ENCODE results near the gene KIF26A.

- no peak for TF ChIP-seq CTCF (conservative IDR thresholded peaks at IDR 0.05; ENCODE audit: low read depth in 2 of 2)
- TF ChIP-seq POLR2AphosphoS5 (IDR thresholded peaks at IDR 0.05; ENCODE audit: low read depth) = no peak
- no peak for TF ChIP-seq EZH2 (IDR thresholded peaks at IDR 0.05; ENCODE audit: low read depth, unreplicated experiment)
- no peak for TF ChIP-seq NANOG (IDR thresholded peaks at IDR 0.05; ENCODE audit: borderline replicate concordance)
- TF ChIP-seq REST (IDR thresholded peaks at IDR 0.05; ENCODE audit: unreplicated experiment) = no peak
- no peak for TF ChIP-seq ETS1 (IDR thresholded peaks at IDR 0.05)
- no peak for TF ChIP-seq EZH2phosphoT487 (IDR thresholded peaks at IDR 0.05; ENCODE audit: unreplicated experiment)
- TF ChIP-seq ZNF114 (CRISPR knock-in tag; IDR thresholded peaks at IDR 0.05) = no peak
- no peak for TF ChIP-seq CREB1 (CRISPR knock-in tag; IDR thresholded peaks at IDR 0.05; ENCODE audit: low read depth)
Observed at GRCh38 chr14:104131968-104132732, 6.2 kb upstream of the KIF26A start.
